Activated CD8-positive, alpha-beta memory T cell treated with anti-CD3 and anti-CD28 coated beads for 1 hour (primary cell): ENCODE results near the gene FAM204A.

ENCODE experiments used
- DNase-seq, 2 donors: peaks; one replicate each; pipeline ENCODE4 v3.0.0-alpha.2; 2020; ENCODE audit warnings: low read depth in 1 of 2; ENCODE audit errors: extremely low read depth in 1 of 2

Gene FAM204A

GRCh38 chr10:118341791-118342637 lies at the start of gene FAM204A:
Gene FAM204A, minus strand, starts transcription at chr10:118342324. Its CDS starts 5,909 bp downstream, at chr10:118336415.
- DNase-seq, result peak; percentile 91

- no peak for DNase-seq
Observed at GRCh38 chr10:118383699-118384098, 41.6 kb upstream of the FAM204A start.

GRCh38 chr10:118383063-118383689 lies 41.1 kb upstream of the FAM204A start:
- no peak for DNase-seq

GRCh38 chr10:118374404-118374803 lies 32.3 kb upstream of the FAM204A start:
- DNase-seq, result no peak

GRCh38 chr10:118373786-118374185 lies 31.7 kb upstream of the FAM204A start:
- no peak for DNase-seq

GRCh38 chr10:118370499-118370898 lies 28.4 kb upstream of the FAM204A start:
- no peak for DNase-seq

GRCh38 chr10:118369641-118370205 lies 27.6 kb upstream of the FAM204A start:
- no peak for DNase-seq

GRCh38 chr10:118365702-118366101 lies 23.6 kb upstream of the FAM204A start:
- no peak for DNase-seq

GRCh38 chr10:118362103-118362502 lies 20.0 kb upstream of the FAM204A start:
- no peak for DNase-seq

- DNase-seq, result no peak
Observed at GRCh38 chr10:118358327-118358726, 16.2 kb upstream of the FAM204A start.

GRCh38 chr10:118357841-118358240 lies 15.7 kb upstream of the FAM204A start:
- no peak for DNase-seq

- DNase-seq, result no peak
Observed at GRCh38 chr10:118356628-118357027, 14.5 kb upstream of the FAM204A start.

- DNase-seq, result no peak
Observed at GRCh38 chr10:118355234-118355633, 13.1 kb upstream of the FAM204A start.

GRCh38 chr10:118349235-118349634 lies 7.1 kb upstream of the FAM204A start:
- no peak for DNase-seq

- no peak for DNase-seq
Observed at GRCh38 chr10:118343549-118343948, 1.4 kb upstream of the FAM204A start.

GRCh38 chr10:118343115-118343514 lies 991 bp upstream of the FAM204A start:
- no peak for DNase-seq

- no peak for DNase-seq
Observed at GRCh38 chr10:118342638-118343020, 505 bp upstream of the FAM204A start.

- no peak for DNase-seq
Observed at GRCh38 chr10:118340486-118340885, 1.6 kb downstream of the FAM204A start.

- DNase-seq, result no peak
Observed at GRCh38 chr10:118339111-118339510, 3.0 kb downstream of the FAM204A start.

- DNase-seq, result no peak
Observed at GRCh38 chr10:118337356-118337755, 4.8 kb downstream of the FAM204A start.

GRCh38 chr10:118333871-118334270 lies 8.3 kb downstream of the FAM204A start:
- DNase-seq, result no peak
